H4 (cell line): Measurements from ENCODE around the gene SLC66A3. TPM values are rescaled to one million over a fixed set of nuclear protein-coding genes. Genes with fewer than 3 reads are reported as not detected.

ENCODE experiments used
- DNase-seq: peaks from one replicate; pipeline ENCODE4 v3.0.0-alpha.2; 2015; ENCODE audit warnings: low spot score
- total RNA-seq: library from RNA; depleted of rRNA; stranded (reverse); fragments of >200 nt; shearing (Covaris generic); gene quantifications from 2 replicates; pipeline ENCODE4 v1.2.3, GENCODE V29; 2014; rRNA removed

The SLC66A3 gene
- total RNA-seq, 1 experiment from 2014 or later: 16.1 TPM

DNA sequence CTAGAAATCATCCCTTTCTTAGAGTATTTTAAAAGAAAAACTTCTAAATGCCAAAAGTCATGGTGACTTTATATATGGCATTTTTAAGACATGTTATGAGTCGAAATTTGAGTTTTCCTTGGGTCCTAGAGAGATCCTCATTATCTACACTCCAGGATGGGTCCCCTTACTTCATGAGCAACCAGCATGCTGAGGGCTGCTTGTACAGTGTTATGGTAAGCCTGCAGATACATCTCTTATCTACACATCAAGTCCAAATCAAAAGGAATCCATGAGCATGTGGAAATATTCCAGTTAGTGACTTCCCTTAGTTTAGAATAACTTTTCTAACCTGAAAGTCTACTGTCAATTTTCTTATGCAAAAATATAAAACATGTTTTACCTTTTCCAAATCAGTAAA is 58.7 kb downstream of the SLC66A3 start:
- no peak for DNase-seq

DNA sequence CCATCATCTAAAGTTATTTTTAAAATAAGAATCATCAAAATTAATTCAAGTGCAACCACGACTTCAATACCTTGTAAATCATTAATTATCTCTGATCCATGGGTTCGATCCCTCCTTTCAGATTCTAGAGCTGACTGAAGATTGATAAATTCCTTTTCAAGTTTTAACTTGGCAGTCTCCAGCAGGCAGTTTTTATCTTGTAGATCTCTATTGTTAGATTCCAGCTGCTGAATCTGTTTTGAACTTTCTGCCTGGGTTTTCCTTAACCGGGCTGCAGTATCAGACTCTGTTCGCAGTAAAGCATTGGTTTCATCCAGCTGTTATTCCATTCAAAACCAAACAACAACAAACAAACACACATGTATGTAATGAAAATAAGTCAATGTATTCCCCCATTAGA is 59.5 kb downstream of the SLC66A3 start:
- DNase-seq: no peak

DNA sequence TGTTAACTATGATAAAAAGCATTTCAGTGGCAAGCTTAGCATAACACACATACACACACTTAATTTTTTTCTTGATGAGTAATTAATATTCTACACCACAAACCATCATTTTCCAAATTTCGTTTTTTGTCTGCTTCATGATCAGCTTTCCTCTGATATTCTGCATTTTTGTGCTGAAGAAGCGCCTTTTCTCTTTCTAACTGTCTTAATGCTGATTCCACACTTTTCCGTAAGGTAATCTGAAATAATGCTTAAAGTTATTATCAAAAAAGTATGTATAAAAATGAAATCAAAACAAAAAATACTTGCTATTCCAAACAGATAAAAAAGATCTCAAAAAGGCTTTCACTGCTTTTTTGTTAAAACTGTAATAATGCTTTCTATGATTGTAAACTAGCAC is 60.1 kb downstream of the SLC66A3 start:
- DNase-seq: no peak

DNA sequence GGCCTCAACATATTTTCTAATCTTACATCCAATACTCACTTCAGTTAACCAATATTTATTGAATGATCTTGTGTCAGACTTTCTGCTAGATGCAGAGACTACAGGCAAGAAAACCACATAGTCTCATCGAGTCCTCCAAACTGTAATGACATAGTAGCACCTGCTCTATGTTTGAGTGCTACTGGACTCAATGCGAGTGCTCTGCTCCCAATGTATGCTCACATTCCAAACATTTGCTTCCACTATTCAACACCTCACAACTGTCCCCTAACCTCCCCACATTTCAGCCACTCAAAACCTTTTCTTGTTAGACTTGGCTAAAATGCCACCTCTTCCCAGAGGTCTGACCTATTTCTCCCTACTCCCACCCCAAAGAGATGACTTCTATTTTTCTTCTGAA is 65.2 kb downstream of the SLC66A3 start:
- no peak for DNase-seq

DNA sequence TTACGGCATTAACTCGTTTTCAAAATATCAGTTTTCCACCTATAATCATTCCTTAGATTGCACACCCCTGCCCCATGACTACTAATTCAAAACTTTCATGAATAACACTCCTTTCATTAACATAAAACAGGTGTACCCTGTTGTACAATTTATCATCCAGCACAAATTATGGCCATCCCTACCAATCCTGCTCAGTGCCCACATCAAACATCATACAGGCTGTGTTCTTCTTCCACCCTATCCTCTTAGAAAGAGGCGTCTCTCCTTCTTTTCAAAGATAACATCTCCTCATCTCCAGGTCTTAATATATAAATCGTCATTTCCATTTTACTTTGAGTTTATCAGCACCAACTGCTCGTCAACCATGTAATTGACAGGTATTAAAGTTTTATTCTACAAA is 67.6 kb downstream of the SLC66A3 start:
- DNase-seq: no peak

DNA sequence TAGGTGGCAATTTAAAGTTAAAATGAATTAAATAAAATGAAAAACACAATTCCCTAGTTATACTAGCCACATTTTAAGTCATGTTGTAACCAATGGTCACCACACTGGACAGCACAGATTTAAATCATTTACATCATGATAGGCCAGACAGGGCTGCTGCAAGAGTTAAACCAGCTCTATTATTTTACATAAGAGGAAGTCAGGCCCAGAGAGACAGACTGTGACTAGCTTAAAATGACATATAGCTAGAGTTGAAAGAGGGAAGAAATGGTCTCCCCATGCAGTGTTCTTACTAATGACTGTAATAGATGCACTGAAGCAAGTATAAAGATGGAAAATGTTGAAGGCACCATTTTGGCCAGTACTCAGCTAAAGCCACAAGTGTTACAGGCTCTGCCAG is 69.6 kb downstream of the SLC66A3 start:
- DNase-seq: no peak

DNA sequence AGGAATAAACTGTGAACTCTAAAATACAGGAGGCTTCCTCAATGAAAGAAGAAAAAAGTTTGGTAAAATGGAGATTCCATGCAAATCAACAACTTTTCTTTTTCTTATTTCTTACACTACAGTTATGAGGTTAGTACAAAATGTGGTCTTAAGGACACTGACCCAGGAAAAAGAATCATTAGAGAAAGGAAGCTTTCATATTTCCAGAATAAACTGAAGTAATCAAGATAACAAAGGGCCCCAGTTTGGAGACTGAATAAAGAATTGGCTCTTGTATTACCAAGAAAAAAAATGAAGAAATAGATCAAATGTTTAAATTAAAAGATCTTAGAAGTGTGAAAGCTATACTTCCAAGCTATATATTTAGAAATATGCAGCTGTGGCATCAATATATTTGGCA is 72.3 kb downstream of the SLC66A3 start:
- DNase-seq: no peak

Other genes with a start within 250 kb of the SLC66A3 start
- 0.14 TPM in 1 of 2 replicates, not detected in the other for gene KCNF1, start 243.5 kb upstream of the SLC66A3 start, total RNA-seq
- gene ROCK2, start 189.2 kb downstream of the SLC66A3 start, total RNA-seq: 8.2 and 12.8 TPM in 2 replicates